GM19468 (cell line): ENCODE measurements around the gene NINJ1.

Experiments used
- ATAC-seq: cut with Tn5 transposase; IDR thresholded peaks from one replicate; pipeline ENCODE4 v1.9.1; 2021; ENCODE audit warnings: mild to moderate bottlenecking, moderate library complexity, moderate number of reproducible peaks; ENCODE audit not compliant: unreplicated experiment; ENCODE audit errors: extremely low read depth

The NINJ1 gene

GRCh38 chr9:93134740-93135444 lies 841 bp upstream of the NINJ1 start:
- no peak for ATAC-seq

DNA sequence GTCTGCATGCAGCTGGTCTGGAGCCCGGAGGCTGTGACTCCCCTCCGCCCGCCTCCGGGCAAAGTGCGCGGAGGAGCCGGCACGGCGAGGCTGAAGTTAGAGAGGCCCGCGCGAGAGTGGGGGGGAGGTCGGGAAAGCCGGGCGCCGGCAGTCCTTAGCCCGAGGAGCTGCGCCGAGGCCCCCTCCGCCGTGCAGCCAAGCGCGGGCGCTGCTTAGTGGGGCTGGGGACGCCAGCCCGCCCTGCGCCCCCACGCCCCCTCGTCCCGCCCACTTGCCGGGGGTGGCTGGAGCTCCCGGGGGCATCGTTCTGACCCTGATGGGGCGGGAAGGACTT lies 403 bp downstream of the NINJ1 start:
- ATAC-seq, result no peak

GRCh38 chr9:93132946-93133680 lies 938 bp downstream of the NINJ1 start:
- ATAC-seq, result no peak

GRCh38 chr9:93132287-93132927 lies 1.6 kb downstream of the NINJ1 start:
- ATAC-seq, result no peak

DNA sequence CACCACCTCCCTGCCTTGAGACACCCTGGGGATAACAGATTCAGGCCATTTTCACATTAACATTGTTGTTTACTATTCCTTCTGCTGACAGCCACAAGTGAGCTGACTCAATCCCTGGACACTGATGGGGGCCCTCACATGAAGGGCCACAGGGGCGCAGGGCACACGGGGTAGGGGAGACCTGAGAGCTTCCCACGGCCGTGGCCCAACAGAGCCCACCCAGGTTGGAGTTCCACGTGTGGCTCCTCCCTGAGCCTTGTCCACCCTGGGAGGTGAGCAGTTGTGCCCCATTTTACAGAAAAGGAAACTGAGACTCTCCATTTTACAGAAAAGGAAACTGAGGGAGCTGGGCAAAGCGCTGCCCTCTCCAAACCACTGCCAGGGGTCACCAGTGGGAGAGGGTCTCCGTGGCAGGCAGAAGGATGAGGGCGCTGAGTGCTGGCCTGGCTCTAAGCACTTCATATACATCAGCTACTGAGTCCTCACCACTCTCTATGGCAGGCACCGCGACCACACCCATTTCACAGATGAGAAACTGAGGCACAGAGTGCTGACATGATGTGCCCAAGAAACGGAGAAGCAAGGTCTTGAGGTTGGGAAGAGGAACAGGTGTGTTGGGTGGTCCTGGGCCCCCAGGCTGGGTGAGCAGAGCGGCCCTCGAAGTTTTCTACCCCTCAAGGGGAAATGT lies 2.3 kb downstream of the NINJ1 start:
- ATAC-seq, result no peak

GRCh38 chr9:93130861-93131481 lies 3.1 kb downstream of the NINJ1 start:
- no peak for ATAC-seq

- no peak for ATAC-seq
Observed at GRCh38 chr9:93129691-93130500, 4.2 kb downstream of the NINJ1 start.

DNA sequence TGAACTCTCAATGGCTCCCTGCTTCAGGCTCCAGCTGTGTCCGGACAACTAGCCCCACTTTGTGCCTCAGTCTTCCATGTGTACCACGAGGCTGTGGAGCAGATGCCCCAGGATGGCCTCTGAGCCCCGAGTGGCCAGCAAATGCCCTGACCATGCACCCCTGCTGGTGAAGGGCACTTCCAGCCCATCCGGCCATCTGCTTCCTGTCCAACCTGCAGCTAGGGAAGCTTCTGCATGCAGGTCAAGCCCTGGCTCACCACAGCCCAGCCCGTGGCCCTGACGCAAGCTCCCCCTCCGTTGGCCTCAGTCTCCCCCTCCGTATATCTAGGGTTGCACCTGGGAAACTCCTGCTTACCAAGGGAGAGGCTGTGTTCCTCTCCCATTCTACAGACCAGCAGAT lies 4.8 kb downstream of the NINJ1 start:
- ATAC-seq, result no peak

- no peak for ATAC-seq
Observed at GRCh38 chr9:93128715-93129224, 5.3 kb downstream of the NINJ1 start.

DNA sequence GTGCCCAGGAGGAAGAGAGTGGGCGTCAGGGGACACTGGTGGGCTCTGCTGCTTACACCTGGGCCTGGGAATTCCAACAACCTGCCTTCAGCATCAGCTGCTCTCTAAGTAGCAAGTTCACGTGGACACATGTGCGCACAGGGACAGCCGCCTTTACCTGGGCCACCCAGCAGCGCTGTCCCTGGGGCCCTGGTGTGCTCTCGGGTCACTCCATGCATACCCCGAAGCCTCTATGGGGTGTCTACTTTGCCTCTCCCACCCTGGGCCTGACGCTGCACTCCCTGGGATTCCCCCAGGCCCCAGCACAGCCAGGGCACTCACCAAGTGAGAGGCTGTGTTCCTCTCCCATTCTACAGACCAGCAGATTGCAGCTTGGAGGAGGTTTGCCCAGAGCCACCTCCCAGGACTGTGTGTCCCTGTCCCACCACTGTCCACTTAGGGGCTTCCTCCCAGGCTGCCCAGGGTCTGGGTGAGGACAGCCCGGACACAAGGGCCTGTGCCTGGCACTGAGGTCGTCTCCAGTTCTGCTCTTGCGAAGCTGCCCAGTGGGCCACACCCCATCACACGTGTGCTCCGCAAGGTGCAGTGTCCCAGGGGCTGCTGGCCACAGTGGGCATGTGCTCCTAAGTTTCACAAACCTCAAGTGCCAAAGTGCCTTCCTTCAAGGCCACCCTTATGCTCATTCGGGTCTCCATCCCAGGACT lies 5.9 kb downstream of the NINJ1 start:
- no peak for ATAC-seq

GRCh38 chr9:93127395-93127911 lies 6.6 kb downstream of the NINJ1 start:
- ATAC-seq, result no peak

DNA sequence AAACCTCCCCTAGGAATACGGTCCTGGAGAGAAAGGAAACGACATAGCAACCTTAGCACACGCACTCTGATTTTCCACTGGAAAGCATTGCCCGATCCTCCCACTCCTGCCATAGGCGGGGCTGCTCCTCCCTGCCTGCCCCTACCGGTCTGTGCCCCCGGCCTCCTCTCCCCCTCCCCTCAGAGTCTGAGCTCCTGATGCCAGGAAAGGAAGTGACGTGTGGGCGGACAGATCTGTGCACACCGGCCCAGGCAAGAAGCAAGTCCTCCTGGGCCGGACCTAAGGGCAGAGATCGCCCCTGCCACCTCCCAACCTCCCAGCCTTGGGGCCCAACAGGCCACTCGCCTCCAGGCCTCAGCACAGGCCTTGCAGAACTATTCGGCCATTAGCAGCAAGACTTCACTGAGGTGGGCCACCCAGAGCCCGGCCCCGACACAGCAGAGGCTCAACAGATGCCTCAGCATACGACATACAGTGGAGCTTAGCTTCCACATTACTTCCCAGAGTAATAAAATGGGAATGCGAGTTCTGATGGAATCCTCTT lies 7.2 kb downstream of the NINJ1 start:
- ATAC-seq, result no peak

- ATAC-seq, result no peak
Observed at GRCh38 chr9:93126151-93126781, 7.8 kb downstream of the NINJ1 start.

DNA sequence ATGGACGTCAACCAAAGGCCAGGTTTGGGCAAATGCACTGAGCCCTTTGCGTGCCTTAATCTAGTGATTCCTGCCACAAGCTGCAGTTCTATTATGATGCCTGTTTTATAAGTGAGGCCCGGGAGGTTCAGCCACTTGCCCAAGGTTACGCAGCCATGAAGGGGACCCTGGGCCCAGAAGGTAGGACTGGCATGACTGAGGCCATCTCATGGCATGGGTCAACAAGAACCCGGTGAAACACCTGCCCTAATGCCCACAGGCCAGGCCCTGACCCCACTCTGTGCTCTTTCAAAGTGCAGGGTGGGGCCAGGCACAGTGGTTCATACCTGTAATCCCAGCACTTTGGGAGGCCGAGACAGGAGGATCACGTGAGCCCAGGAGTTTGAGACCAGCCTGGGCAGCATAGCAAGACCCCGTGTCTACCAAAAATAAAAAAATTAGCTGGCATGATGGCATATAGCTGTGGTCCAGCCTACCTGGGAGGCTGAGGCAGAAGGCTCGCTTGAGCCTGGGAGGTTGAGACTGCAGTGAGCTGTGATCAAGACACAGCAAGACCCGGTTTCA lies 8.6 kb downstream of the NINJ1 start:
- no peak for ATAC-seq

DNA sequence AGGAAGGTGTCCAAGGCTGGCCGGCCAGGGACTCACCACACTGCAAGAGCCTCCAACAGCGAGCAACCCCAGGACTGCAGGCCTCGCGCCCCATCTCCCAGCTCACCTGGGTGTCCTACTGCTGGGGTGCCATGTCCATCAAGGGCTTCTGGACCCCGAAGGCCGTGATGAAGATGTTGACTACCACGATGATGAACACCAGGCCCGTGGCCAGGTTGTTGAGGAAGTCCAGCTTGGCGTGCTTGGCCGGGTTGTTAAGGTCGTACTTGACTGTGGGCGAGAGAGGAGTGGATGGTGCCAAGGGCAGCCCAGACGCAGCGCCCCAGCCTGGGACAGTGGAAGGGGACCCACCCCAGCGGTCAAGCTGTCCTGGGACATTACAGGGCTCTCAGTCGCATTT lies 9.3 kb downstream of the NINJ1 start:
- ATAC-seq, result no peak

DNA sequence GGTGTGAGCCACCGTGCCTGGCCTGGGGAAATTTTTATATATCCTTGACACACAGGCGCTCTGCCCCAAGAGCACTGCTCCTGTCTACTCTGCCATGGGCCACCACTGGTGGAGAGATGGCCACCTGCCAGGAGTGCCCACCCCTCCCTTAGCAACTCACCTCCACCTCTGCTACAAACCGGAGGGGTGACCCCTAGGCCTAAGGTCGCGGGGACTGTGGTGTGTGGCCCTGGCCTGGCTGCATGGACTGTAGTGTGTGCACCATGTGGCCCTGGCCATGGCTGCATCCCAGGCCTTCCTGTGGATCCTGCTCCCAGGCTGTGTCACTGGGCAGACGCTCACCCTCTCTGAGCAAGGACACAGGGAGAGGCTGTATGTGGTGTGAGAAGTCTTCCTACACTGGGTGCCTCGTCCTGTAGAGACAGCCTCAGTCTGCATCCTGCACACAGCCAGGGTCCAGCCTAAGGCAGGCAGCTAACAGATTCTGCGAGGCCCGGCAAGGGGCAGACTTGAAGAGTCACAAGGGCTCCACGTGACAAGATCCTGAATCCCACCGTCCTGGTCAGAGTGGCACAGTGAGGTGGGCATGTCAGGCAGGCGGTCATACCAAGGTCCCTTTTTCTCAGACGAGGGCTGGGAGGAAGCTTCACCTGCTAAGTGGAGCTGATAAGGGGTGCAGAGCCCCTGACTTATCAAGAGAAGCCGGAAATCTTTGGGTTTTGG lies 10.3 kb downstream of the NINJ1 start:
- no peak for ATAC-seq

GRCh38 chr9:93122721-93123221 lies 11.3 kb downstream of the NINJ1 start:
- no peak for ATAC-seq
